HepG2 (cell line): Measurements from ENCODE around the gene MRPL30. TPM values are rescaled to one million over a fixed set of nuclear protein-coding genes. Genes with fewer than 3 reads are reported as not detected.

ENCODE experiments used
- ATAC-seq: fragments of 200-7000 bp; cut with Tn5 transposase; 3 replicates; pipeline ENCODE4 v1.9.1; 2020; ENCODE audit warnings: mild to moderate bottlenecking, moderate library complexity
- BruUV-seq: library from RNA; stranded (reverse); fragments of 400-500 nt; replicated peaks from 2 replicates; lab custom pipeline; 2021; lab: Mats Ljungman, UMichigan
- CTCF ChIA-PET: fragments of 300-600 bp; formaldehyde crosslinking; extraction: SDS; loops from one replicate; lab custom pipeline; 2021; ENCODE audit warnings: low total read pairs, inconsistent platforms, low intra/inter-chr PET ratio; lab: Yijun Ruan, JAX
- POLR2A ChIA-PET: fragments of 350-600 bp; sonication (Branson Sonifier 250); formaldehyde crosslinking; loops from one replicate; lab custom pipeline; 2020; ENCODE audit warnings: antibody characterized with exemption, inconsistent platforms; lab: Yijun Ruan, JAX
- DNase-seq: peaks from one replicate; pipeline ENCODE4 v3.0.0-alpha.2; 2015; ENCODE audit warnings: low spot score
- FAIRE-seq: peaks from 3 replicates; lab custom pipeline; 2011; peaks lifted over from hg19 to GRCh38; lab: Jason Lieb, UNC
- H2AFZ ChIP-seq: one replicate; pipeline ENCODE4 v1.6.1; 2011; ENCODE audit warnings: low read length, inconsistent platforms
- H3K27ac ChIP-seq: fragments of 300-600 bp; 3 replicates; pipeline ENCODE4 v1.8.0; 2011; ENCODE audit warnings: mixed run types, mild to moderate bottlenecking, mixed read lengths, low read length, inconsistent platforms; ENCODE audit not compliant: insufficient read depth; ENCODE audit errors: extremely low read length
- H3K27me3 ChIP-seq, 2 experiments: fragments of 200-600 bp in 1 of 2; 2 replicates in 1 of 2; 3 replicates in 1 of 2; pipeline versions ENCODE4 v1.6.0 to v1.8.0; 2011; ENCODE audit warnings: low read length in 2 of 2, mild to moderate bottlenecking in 2 of 2, moderate library complexity in 2 of 2, inconsistent platforms in 1 of 2; ENCODE audit not compliant: insufficient read depth in 2 of 2, control insufficient read depth in 1 of 2
- H3K36me3 ChIP-seq, 2 experiments: fragments of 200-600 bp in 1 of 2; replicated peaks in 1 of 2; 2 replicates in 1 of 2; 3 replicates in 1 of 2; pipeline versions ENCODE4 v1.5.1 to v1.8.0; 2011; ENCODE audit warnings: low read length in 2 of 2, inconsistent platforms in 1 of 2; ENCODE audit not compliant: insufficient read depth in 2 of 2, control insufficient read depth in 1 of 2
- H3K4me1 ChIP-seq: 2 replicates; pipeline ENCODE4 v1.5.1; 2012; ENCODE audit warnings: low read length, inconsistent platforms; ENCODE audit not compliant: insufficient read depth
- H3K4me2 ChIP-seq: 2 replicates; pipeline ENCODE4 v1.6.0; 2011; ENCODE audit warnings: low read depth, low read length, inconsistent platforms
- H3K4me3 ChIP-seq, 3 experiments: fragments of 200-600 bp in 1 of 3; sonication (generic), shearing (Covaris generic) in 1 of 3; replicated peaks in 1 of 3; 2 replicates each; pipeline ENCODE4 v1.5.1; 2011 to 2016; ENCODE audit warnings: low read length in 3 of 3, inconsistent platforms in 2 of 3, low read depth in 2 of 3, mild to moderate bottlenecking in 2 of 3, control low read depth in 1 of 3, mixed read lengths in 1 of 3; ENCODE audit not compliant: insufficient read depth in 1 of 3
- H3K79me2 ChIP-seq: one replicate; pipeline ENCODE4 v1.6.1; 2011; ENCODE audit warnings: low read length, inconsistent platforms; ENCODE audit not compliant: insufficient read depth
- H3K9ac ChIP-seq: 2 replicates; pipeline ENCODE4 v1.6.0; 2011; ENCODE audit warnings: mild to moderate bottlenecking, low read depth, low read length, inconsistent platforms; ENCODE audit not compliant: insufficient read depth
- H3K9me3 ChIP-seq: 2 replicates; pipeline ENCODE4 v1.5.1; 2012; ENCODE audit warnings: mild to moderate bottlenecking, low read length
- H4K20me1 ChIP-seq: 2 replicates; pipeline ENCODE4 v1.6.0; 2011; ENCODE audit warnings: inconsistent platforms, mild to moderate bottlenecking, low read length, moderate library complexity; ENCODE audit not compliant: insufficient read depth
- ELF4 ChIP-seq: sonication (generic); formaldehyde crosslinking; IDR thresholded peaks from 2 replicates; pipeline ENCODE4 v1.5.0; 2020; ENCODE audit warnings: missing genetic modification reagents, mild to moderate bottlenecking, moderate library complexity, borderline replicate concordance
- ELK4 ChIP-seq: sonication (generic); formaldehyde crosslinking; IDR thresholded peaks from 2 replicates; pipeline ENCODE4 v1.9.0; 2021; ENCODE audit warnings: missing genetic modification reagents, borderline replicate concordance
- FOSL1 ChIP-seq: sonication (generic); formaldehyde crosslinking; IDR thresholded peaks from 2 replicates; pipeline ENCODE4 v1.9.0; 2021; ENCODE audit warnings: missing genetic modification reagents, borderline replicate concordance
- MXI1 ChIP-seq: IDR thresholded peaks from 3 replicates; pipeline ENCODE4 v1.6.1; 2012; ENCODE audit warnings: low read depth, low read length, inconsistent platforms, borderline replicate concordance
- NFE2 ChIP-seq: sonication (generic); formaldehyde crosslinking; IDR thresholded peaks from 2 replicates; pipeline ENCODE4 v1.4.0; 2020; ENCODE audit warnings: missing genetic modification reagents
- SETDB1 ChIP-seq: sonication (generic); formaldehyde crosslinking; IDR thresholded peaks from 2 replicates; pipeline ENCODE4 v1.5.1; 2020; ENCODE audit warnings: missing genetic modification reagents, mild to moderate bottlenecking, borderline replicate concordance
- SP2 ChIP-seq: sonication (generic); formaldehyde crosslinking; IDR thresholded peaks from 2 replicates; pipeline ENCODE4 v1.5.1; 2020; ENCODE audit warnings: mild to moderate bottlenecking, missing genetic modification reagents
- ZBTB33 ChIP-seq: sonication (generic); formaldehyde crosslinking; IDR thresholded peaks from 2 replicates; pipeline ENCODE4 v1.4.0; 2020; ENCODE audit warnings: missing genetic modification reagents
- ZBTB4 ChIP-seq: sonication (generic); formaldehyde crosslinking; IDR thresholded peaks from 2 replicates; pipeline ENCODE4 v1.4.0; 2020; ENCODE audit warnings: missing genetic modification reagents, mild to moderate bottlenecking, borderline replicate concordance
- ZNF18 ChIP-seq: sonication (generic); formaldehyde crosslinking; IDR thresholded peaks from 2 replicates; pipeline ENCODE4 v1.8.0; 2022; ENCODE audit warnings: mild to moderate bottlenecking, missing genetic modification reagents; ENCODE audit not compliant: insufficient replicate concordance
- ZNF33A ChIP-seq: sonication (generic); formaldehyde crosslinking; IDR thresholded peaks from 2 replicates; pipeline ENCODE4 v1.5.1; 2020; ENCODE audit warnings: missing genetic modification reagents, mild to moderate bottlenecking, moderate library complexity, borderline replicate concordance
- ZNF350 ChIP-seq: sonication (generic); formaldehyde crosslinking; IDR thresholded peaks from 2 replicates; pipeline ENCODE4 v1.4.0; 2020; ENCODE audit warnings: mild to moderate bottlenecking, low read depth, missing genetic modification reagents, borderline replicate concordance
- ZNF496 ChIP-seq: sonication (generic); formaldehyde crosslinking; IDR thresholded peaks from 2 replicates; pipeline ENCODE4 v1.8.1; 2023; ENCODE audit warnings: mild to moderate bottlenecking, moderate library complexity, missing genetic modification reagents; ENCODE audit not compliant: insufficient replicate concordance
- ZSCAN9 ChIP-seq: IDR thresholded peaks from 2 replicates; pipeline ENCODE4 v1.6.1; 2016; ENCODE audit warnings: borderline replicate concordance
- WGBS: methylation state at CpG from one replicate; pipeline ENCODE4 v1.1.6; 2017; ENCODE audit warnings: low lambda C conversion rate; 5-methylcytosine and 5-hydroxymethylcytosine counted together
- in situ Hi-C: cut with HindIII; loops from 2 replicates; pipeline ENCODE4 v1.10.0; 2017; ENCODE audit warnings: low pct_unique_long_range_greater_than_20kb; ENCODE audit not compliant: extremely low pct_ligation_motif_present
- intact Hi-C: fragments of 100-400 bp; cut with micrococcal nuclease; formaldehyde crosslinking; loops from one replicate; pipeline ENCODE4 v1.10.0; 2022; ENCODE audit not compliant: unreplicated experiment
- polyA plus RNA-seq, 8 experiments: library from polyadenylated mRNA; depleted of rRNA in 3 of 8; stranded (reverse) in 7 of 8; unstranded in 1 of 8; fragments of >200 nt; fragmentation: Illumina TruSeq in 4 of 8; extraction: Trizol in 4 of 8; gene quantifications; 2 replicates each; pipeline versions ENCODE4 v1.2.1 to v1.2.3, GENCODE V29; 2011 to 2016; ENCODE audit warnings: low read depth in 4 of 8, missing spikeins in 1 of 8, mixed read lengths in 1 of 8; ENCODE audit not compliant: insufficient read depth in 1 of 8
- total RNA-seq, 5 experiments: library from RNA; depleted of rRNA; stranded (reverse); fragments of >200 nt; fragmentation: Illumina TruSeq; extraction: Trizol; gene quantifications; 2 replicates each; pipeline ENCODE4 v1.2.3, GENCODE V29; 2016; ENCODE audit warnings: low read depth in 1 of 5

The MRPL30 gene
- total and polyA plus RNA-seq, 2 of the 13 experiments (the other 11 are each of a cell fraction or from before 2014, with no cell fraction given), result 30.2 to 75.3 TPM

GRCh38 chr2:99156891-99157290, 24.1 kb upstream of the MRPL30 start:
- in situ Hi-C loops, result no loop called here
- ChIA-PET CTCF (no interaction called here), POLR2A (no interaction called here)
- peaks cover 18% of the 10 kb centered on the region for H3K79me2 ChIP-seq
- intact Hi-C loops, result no loop called here
- TF ChIP-seq ZNF496 (CRISPR knock-in tag) (no peak), FOSL1 (CRISPR knock-in tag) (no peak), ZSCAN9 (no peak), ZNF350 (no peak), ELF4 (CRISPR knock-in tag) (no peak), NFE2 (CRISPR knock-in tag) (no peak), SETDB1 (no peak), ZBTB33 (CRISPR knock-in tag) (no peak), ZBTB4 (no peak), ELK4 (CRISPR knock-in tag) (no peak), SP2 (CRISPR knock-in tag) (no peak), ZNF18 (CRISPR knock-in tag) (no peak), MXI1 (no peak), ZNF33A (CRISPR knock-in tag) (no peak)
- DNase-seq (no peak), FAIRE-seq (no peak), ATAC-seq (no peak)
- no peak overlapping the region for H3K4me2 ChIP-seq
- H3K27ac ChIP-seq, result no peak overlapping the region
- peaks cover 44% of the 10 kb centered on the region for H3K4me1 ChIP-seq
- H3K27me3 ChIP-seq, result no peaks in the 10 kb centered on the region; a peak in 1 of 5 replicates
- 100% methylated on average over 1 of the region's 1 CpG for WGBS
- no peaks in the 10 kb centered on the region for H4K20me1 ChIP-seq
- no peaks in the 10 kb centered on the region for H3K9me3 ChIP-seq
- no peak overlapping the region for H3K4me3 ChIP-seq
- peaks cover 0 to 7% of the 10 kb centered on the region in 2 experiments; a peak in 4 of 5 replicates for H3K36me3 ChIP-seq
- BruUV-seq, result no TSS peak
- no peak overlapping the region for H3K9ac ChIP-seq
- H2AFZ ChIP-seq, result no peak overlapping the region
